Measurements from ENCODE around the gene SEMA4A. TPM values are rescaled to one million over a fixed set of nuclear protein-coding genes. Genes with fewer than 3 reads are reported as not detected.
A peak's percentile ranks its signal among the peaks of the same experiment; 100 is the strongest.

SEMA4A gene
- total and polyA plus RNA-seq, 9 of the 15 experiments (the other 6 are each of a cell fraction or from before 2014, with no cell fraction given) = 0.04 to 1.7 (median 0.45) TPM

- TF ChIP-seq ZBTB1 (CRISPR knock-in tag; IDR thresholded peaks at IDR 0.05; ENCODE audit: borderline replicate concordance, low read depth) = no peak
- TF ChIP-seq MED1 (CRISPR knock-in tag; IDR thresholded peaks at IDR 0.05; ENCODE audit: borderline replicate concordance) = no peak
- TF ChIP-seq TOE1 (IDR thresholded peaks at IDR 0.05; ENCODE audit: borderline replicate concordance) = no peak
- 0 out of 2 replicates have a peak, but pooled peaks have one; percentile 63 for TF ChIP-seq TOE1 (CRISPR knock-in tag; IDR thresholded peaks at IDR 0.05; ENCODE audit: borderline replicate concordance, low read depth)
- no peak for TF ChIP-seq MBD2 (IDR thresholded peaks at IDR 0.05; ENCODE audit: borderline replicate concordance, low read depth)
- 0 out of 2 replicates have a peak, but pooled peaks have one; percentile 28 for TF ChIP-seq CEBPG (CRISPR knock-in tag; IDR thresholded peaks at IDR 0.05)
- TF ChIP-seq CEBPG (tag; conservative IDR thresholded peaks at IDR 0.05 in 1 of 2, IDR thresholded peaks at IDR 0.05 in 1 of 2) = no peak
- TF ChIP-seq SPI1 (IDR thresholded peaks at IDR 0.05; ENCODE audit: borderline replicate concordance, low read depth, low read length) = no peak
- 0 out of 4 replicates have a peak, but pooled peaks of 1 of the 2 experiments have one; percentile 23 for TF ChIP-seq MNT (conservative IDR thresholded peaks at IDR 0.05)
- peak; percentile 28 for TF ChIP-seq TBP (optimal IDR thresholded peaks at IDR 0.05; ENCODE audit: low read depth, low read length)
- no peak for TF ChIP-seq PTTG1 (tag; IDR thresholded peaks at IDR 0.05; ENCODE audit: low read depth)
- TF ChIP-seq E2F6 (IDR thresholded peaks at IDR 0.05; ENCODE audit: borderline replicate concordance in 1 of 2, extremely low read depth in 1 of 2, insufficient read depth in 1 of 2, insufficient read length in 1 of 2, low read depth in 1 of 2, low read length in 1 of 2, poor library complexity in 1 of 2, severe bottlenecking in 1 of 2) = no peak
- TF ChIP-seq ZNF280B (CRISPR knock-in tag; IDR thresholded peaks at IDR 0.05) = no peak
- TF ChIP-seq PCBP2 (IDR thresholded peaks at IDR 0.05; ENCODE audit: low read depth, low read length, poor library complexity, severe bottlenecking) = no peak
- no peak for TF ChIP-seq ETV6 (IDR thresholded peaks at IDR 0.05; ENCODE audit: borderline replicate concordance in 1 of 2, low read depth in 2 of 2, low read length in 1 of 2)
- TF ChIP-seq ETV6 (CRISPR knock-in tag; IDR thresholded peaks at IDR 0.05; ENCODE audit: borderline replicate concordance) = peak; percentile 45; the same call in 1 of the 2 replicates
- TF ChIP-seq NONO (IDR thresholded peaks at IDR 0.05; ENCODE audit: low read depth in 2 of 2, low read length in 1 of 2) = 0 out of 4 replicates have a peak, but pooled peaks of 1 of the 2 experiments have one; percentile 33
- TF ChIP-seq GATAD2A (IDR thresholded peaks at IDR 0.05) = no peak
Observed at GRCh38 chr1:156115514-156116374, 37.6 kb upstream of the SEMA4A start (continued).
